ENCODE measurements around the gene BATF.

The BATF gene

GRCh38 chr14:75535164-75535898 is 13.1 kb downstream of the BATF start:
- no peak for DNase-seq

- no peak for DNase-seq
Measured at GRCh38 chr14:75537071-75537470, 14.8 kb downstream of the BATF start.

GRCh38 chr14:75539162-75539560 is 16.9 kb downstream of the BATF start:
- peak; percentile 27 for DNase-seq

- DNase-seq: peak; percentile 43
Measured at GRCh38 chr14:75539561-75540478, 17.6 kb downstream of the BATF start.

GRCh38 chr14:75540479-75540851 is 18.2 kb downstream of the BATF start:
- DNase-seq: no peak

GRCh38 chr14:75542588-75543091 is 20.4 kb downstream of the BATF start:
- DNase-seq: peak; percentile 75

- DNase-seq: no peak
Measured at GRCh38 chr14:75543253-75543652, 21.0 kb downstream of the BATF start.

- peak; percentile 28 for DNase-seq
Measured at GRCh38 chr14:75543786-75544185, 21.5 kb downstream of the BATF start.

GRCh38 chr14:75545907-75546306 is 23.6 kb downstream of the BATF start:
- peak; percentile 18 for DNase-seq

- peak; percentile 31 for DNase-seq
Measured at GRCh38 chr14:75547552-75548250, 25.4 kb downstream of the BATF start.

- DNase-seq: peak; percentile 21
Measured at GRCh38 chr14:75548544-75548943, 26.3 kb downstream of the BATF start.

GRCh38 chr14:75549169-75549568 is 26.9 kb downstream of the BATF start:
- peak; percentile 33 for DNase-seq

GRCh38 chr14:75551021-75551420 is 28.8 kb downstream of the BATF start:
- DNase-seq: no peak

GRCh38 chr14:75553157-75553556 is 30.9 kb downstream of the BATF start:
- no peak for DNase-seq

- no peak for DNase-seq
Measured at GRCh38 chr14:75553761-75554364, 31.6 kb downstream of the BATF start.

GRCh38 chr14:75554482-75554881 is 32.2 kb downstream of the BATF start:
- DNase-seq: no peak

- no peak for DNase-seq
Measured at GRCh38 chr14:75558440-75558839, 36.2 kb downstream of the BATF start.

GRCh38 chr14:75559045-75559444 is 36.8 kb downstream of the BATF start:
- no peak for DNase-seq

GRCh38 chr14:75559451-75560222 is 37.4 kb downstream of the BATF start:
- DNase-seq: no peak

- peak; percentile 56 for DNase-seq
Measured at GRCh38 chr14:75561013-75561432, 38.8 kb downstream of the BATF start.

GRCh38 chr14:75562089-75562488 is 39.8 kb downstream of the BATF start:
- peak; percentile 72 for DNase-seq

- DNase-seq: no peak
Measured at GRCh38 chr14:75562489-75562888, 40.2 kb downstream of the BATF start.
